OCI-LY7 (cell line): Measurements from ENCODE around the gene TMEM209. TPM values are rescaled to one million over a fixed set of nuclear protein-coding genes. Genes with fewer than 3 reads are reported as not detected.
"Not testable (repeated sequence)": the region's sequence is repeated elsewhere in the genome, so short reads cannot be mapped to it uniquely, and the experiment has no call there.

Experiments used
- BruUV-seq: library from RNA; stranded (reverse); fragments of 400-500 nt; replicated peaks from 2 replicates; lab custom pipeline; 2021; lab: Mats Ljungman, UMichigan
- CTCF ChIA-PET: fragments of 300-600 bp; sonication (Branson Sonifier 250); formaldehyde crosslinking; loops from one replicate; lab custom pipeline; 2022; ENCODE audit warnings: antibody characterized with exemption; ENCODE audit not compliant: unreplicated experiment; lab: Charles Lee
- POLR2A ChIA-PET: fragments of 300-600 bp; sonication (Branson Sonifier 250); formaldehyde crosslinking; loops from one replicate; lab custom pipeline; 2022; ENCODE audit warnings: antibody characterized with exemption; lab: Charles Lee
- DNase-seq: peaks from one replicate; pipeline ENCODE4 v3.0.0-alpha.2; 2015; ENCODE audit warnings: low spot score
- H2AFZ ChIP-seq: fragments of 200-600 bp; sonication (generic), shearing (Covaris generic); 2 replicates; pipeline ENCODE4 v1.6.1; 2014; ENCODE audit warnings: mild to moderate bottlenecking, antibody characterized with exemption, low read length, moderate library complexity
- H3K27ac ChIP-seq: fragments of 200-600 bp; sonication (generic); 2 replicates; pipeline ENCODE4 v1.5.1; 2014; ENCODE audit warnings: mixed run types, low read depth, mild to moderate bottlenecking, moderate library complexity, low read length, inconsistent platforms; ENCODE audit not compliant: poor library complexity, severe bottlenecking
- H3K36me3 ChIP-seq: fragments of 200-600 bp; sonication (generic); 2 replicates; pipeline ENCODE4 v1.6.1; 2014; ENCODE audit warnings: mild to moderate bottlenecking, antibody characterized with exemption, low read length, moderate library complexity, mixed read lengths; ENCODE audit not compliant: insufficient read depth
- H3K4me1 ChIP-seq: fragments of 200-600 bp; sonication (generic); 2 replicates; pipeline ENCODE4 v1.5.1; 2014; ENCODE audit warnings: mild to moderate bottlenecking, low read length; ENCODE audit not compliant: insufficient read depth, poor library complexity, severe bottlenecking
- H3K4me2 ChIP-seq: fragments of 200-600 bp; sonication (generic); 2 replicates; pipeline ENCODE4 v1.6.1; 2014; ENCODE audit warnings: mild to moderate bottlenecking, low read length
- H3K4me3 ChIP-seq: fragments of 200-600 bp; sonication (generic); 2 replicates; pipeline ENCODE4 v1.5.1; 2014; ENCODE audit warnings: mild to moderate bottlenecking, low read depth, low read length; ENCODE audit not compliant: poor library complexity, severe bottlenecking
- H3K79me2 ChIP-seq: fragments of 200-600 bp; sonication (generic); 2 replicates; pipeline ENCODE4 v1.6.1; 2016; ENCODE audit warnings: low read depth, mild to moderate bottlenecking, low read length, moderate library complexity, mixed read lengths; ENCODE audit not compliant: insufficient read depth
- H3K9me2 ChIP-seq: fragments of 200-600 bp; sonication (generic); 2 replicates; pipeline ENCODE4 v1.6.1; 2016; ENCODE audit warnings: mild to moderate bottlenecking, low read length, mixed read lengths; ENCODE audit not compliant: insufficient read depth
- H3K9me3 ChIP-seq: fragments of 200-600 bp; sonication (generic); 2 replicates; pipeline ENCODE4 v1.6.1; 2014; ENCODE audit warnings: mild to moderate bottlenecking, mixed run types, low read length, mixed read lengths
- H4K20me1 ChIP-seq: fragments of 200-600 bp; sonication (generic); 2 replicates; pipeline ENCODE4 v1.6.1; 2014; ENCODE audit warnings: mild to moderate bottlenecking, antibody characterized with exemption, low read length, moderate library complexity, mixed read lengths; ENCODE audit not compliant: insufficient read depth
- CTCF ChIP-seq: fragments of 200-600 bp; sonication (generic); conservative IDR thresholded peaks from 2 replicates; pipeline ENCODE4 v1.5.1; 2014; ENCODE audit warnings: mild to moderate bottlenecking, antibody characterized with exemption, low read length, moderate library complexity, mixed read lengths
- EZH2phosphoT487 ChIP-seq: fragments of 200-600 bp; sonication (generic); IDR thresholded peaks from 2 replicates; pipeline ENCODE4 v1.6.1; 2018; ENCODE audit warnings: low read depth, borderline replicate concordance, mild to moderate bottlenecking, mixed run types, antibody characterized with exemption, low read length, moderate library complexity, mixed read lengths
- intact Hi-C: fragments of 100-400 bp; cut with micrococcal nuclease; formaldehyde crosslinking; loops from one replicate; pipeline ENCODE4 v1.10.0; 2022; ENCODE audit not compliant: unreplicated experiment
- total RNA-seq, 2 experiments: library from RNA; depleted of rRNA in 1 of 2; stranded (reverse); fragments of >200 nt in 1 of 2; shearing (Covaris generic) in 1 of 2; gene quantifications; 2 replicates each; pipeline ENCODE4 v1.2.3, GENCODE V29; 2014 to 2022

Gene TMEM209
- total RNA-seq, 2 experiments from 2014 or later, result 18.1 to 37.9 TPM

GRCh38 chr7:130240240-130240639 lies 35.0 kb upstream of the TMEM209 start:
- H2AFZ ChIP-seq, result no peak overlapping the region
- no peaks in the 10 kb centered on the region for H3K4me1 ChIP-seq
- H3K27ac ChIP-seq, result no peak overlapping the region
- no peak overlapping the region for H3K4me2 ChIP-seq
- no peaks in the 10 kb centered on the region for H4K20me1 ChIP-seq
- POLR2A ChIA-PET, result interaction anchor here (0.7 kb wide), 1 partner anchor 738 kb away, joined by 3 read pairs; no protein-coding TSS in a partner anchor
- H3K36me3 ChIP-seq, result no peaks in the 10 kb centered on the region
- TF ChIP-seq EZH2phosphoT487 (no peak), CTCF (no peak)
- CTCF ChIA-PET, result no interaction called here
- H3K9me3 ChIP-seq, result no peaks in the 10 kb centered on the region
- no peak overlapping the region for H3K4me3 ChIP-seq
- intact Hi-C loops, result no loop called here
- BruUV-seq, result no TSS peak
- H3K9me2 ChIP-seq, result no peaks in the 10 kb centered on the region
- DNase-seq, result no peak
- H3K79me2 ChIP-seq, result no peaks in the 10 kb centered on the region

GRCh38 chr7:130236361-130236760 lies 31.2 kb upstream of the TMEM209 start:
- H3K4me1 ChIP-seq, BruUV-seq, H3K4me2 ChIP-seq, H4K20me1 ChIP-seq, DNase-seq, H3K9me3 ChIP-seq, H3K79me2 ChIP-seq, H2AFZ ChIP-seq, H3K36me3 ChIP-seq, intact Hi-C loops, H3K9me2 ChIP-seq, H3K4me3 ChIP-seq, H3K27ac ChIP-seq: not testable (repeated sequence)
- ChIA-PET POLR2A (interaction anchor here (0.7 to 1.7 kb wide), 2 partner anchors 17 to 60 kb away, joined by 3 read pairs; no protein-coding TSS in a partner anchor), CTCF (interaction anchor here (1.3 kb wide), 1 partner anchor 23 kb away, joined by 4 read pairs; no protein-coding TSS in a partner anchor)

- POLR2A ChIA-PET, result interaction anchor here (0.6 kb wide), 1 partner anchor 86 kb away, joined by 3 read pairs; no protein-coding TSS in a partner anchor
These were observed 28.9 kb upstream of the TMEM209 start for GRCh38 chr7:130234078-130234477.

More at GRCh38 chr7:130234078-130234477, 28.9 kb upstream of the TMEM209 start:
- no peaks in the 10 kb centered on the region for H3K9me2 ChIP-seq
- H3K27ac ChIP-seq, result no peak overlapping the region
- no peak overlapping the region for H3K4me3 ChIP-seq
- H3K4me1 ChIP-seq, result no peaks in the 10 kb centered on the region
- BruUV-seq, result no TSS peak
- no peak overlapping the region for H2AFZ ChIP-seq
- no peaks in the 10 kb centered on the region for H3K9me3 ChIP-seq
- TF ChIP-seq EZH2phosphoT487 (no peak), CTCF (no peak)
- CTCF ChIA-PET, result no interaction called here
- intact Hi-C loops, result no loop called here
- no peak overlapping the region for H3K4me2 ChIP-seq
- no peaks in the 10 kb centered on the region for H3K36me3 ChIP-seq
- H4K20me1 ChIP-seq, result no peaks in the 10 kb centered on the region
- no peaks in the 10 kb centered on the region for H3K79me2 ChIP-seq
- no peak for DNase-seq
